A549 (cell line): ENCODE measurements around the gene PKP2. TPM values are rescaled to one million over a fixed set of nuclear protein-coding genes. Genes with fewer than 3 reads are reported as not detected.

ENCODE experiments used
- ATAC-seq, 2 experiments: fragments of 200-7000 bp in 1 of 2; fragments of >200 bp in 1 of 2; cut with Nextera tagmentation in 1 of 2; cut with Tn5 transposase in 1 of 2; 3 replicates each; pipeline versions ENCODE4 v1.8.0 to v1.9.1; 2018 to 2020; ENCODE audit warnings: mild to moderate bottlenecking in 1 of 2, moderate library complexity in 1 of 2
- CTCF ChIA-PET: fragments of 300-600 bp; sonication (Branson Sonifier 250); formaldehyde crosslinking; extraction: SDS; loops from one replicate; lab custom pipeline; 2021; ENCODE audit warnings: antibody characterized with exemption, inconsistent platforms; lab: Yijun Ruan, JAX
- POLR2A ChIA-PET: fragments of 350-600 bp; formaldehyde crosslinking; extraction: SDS; loops from one replicate; lab custom pipeline; 2021; ENCODE audit warnings: antibody characterized with exemption, inconsistent platforms; lab: Yijun Ruan, JAX
- DNase-seq, 2 experiments: peaks; one replicate each; pipeline versions ENCODE4 v3.0.0 to v3.0.0-alpha.2; 2011 to 2016; ENCODE audit warnings: low read depth in 1 of 2, low spot score in 1 of 2
- FAIRE-seq: peaks from 2 replicates; lab custom pipeline; 2011; peaks lifted over from hg19 to GRCh38; lab: Jason Lieb, UNC
- H3K27ac ChIP-seq, 2 experiments: fragments of >200 bp; sonication (Bioruptor Twin); formaldehyde crosslinking; 3 replicates each; pipeline ENCODE4 v1.5.1; 2016 to 2017
- H3K4me1 ChIP-seq: fragments of >200 bp; sonication (Bioruptor Twin); formaldehyde crosslinking; 3 replicates; pipeline ENCODE4 v1.6.1; 2016
- H3K4me2 ChIP-seq: fragments of >200 bp; sonication (Bioruptor Twin); formaldehyde crosslinking; 3 replicates; pipeline ENCODE4 v1.6.1; 2016
- H3K4me3 ChIP-seq: fragments of >200 bp; sonication (Bioruptor Twin); formaldehyde crosslinking; 3 replicates; pipeline ENCODE4 v1.5.1; 2016
- H3K9me3 ChIP-seq: fragments of >200 bp; sonication (Bioruptor Twin); formaldehyde crosslinking; 3 replicates; pipeline ENCODE4 v1.6.1; 2016
- BHLHE40 ChIP-seq: IDR thresholded peaks from 2 replicates; pipeline ENCODE4 v1.6.1; 2012; ENCODE audit warnings: low read depth, low read length, inconsistent platforms
- CBX2 ChIP-seq: fragments of 200-600 bp; sonication (generic); IDR thresholded peaks from 2 replicates; pipeline ENCODE4 v1.6.1; 2016; ENCODE audit warnings: low read depth, mild to moderate bottlenecking, borderline replicate concordance
- CEBPB ChIP-seq, 2 experiments: fragments of >200 bp in 1 of 2; sonication (Bioruptor Twin) in 1 of 2; formaldehyde crosslinking in 1 of 2; IDR thresholded peaks; 2 replicates each; pipeline ENCODE4 v1.6.1; 2012 to 2016
- CHD4 ChIP-seq: fragments of 200-600 bp; sonication (generic); IDR thresholded peaks from 2 replicates; pipeline ENCODE4 v1.6.1; 2016; ENCODE audit warnings: antibody characterized with exemption, mild to moderate bottlenecking, borderline replicate concordance
- EHF ChIP-seq: fragments of 250-450 bp; sonication (Bioruptor Pico); IDR thresholded peaks from 2 replicates; pipeline ENCODE4 v1.5.0; 2020; ENCODE audit warnings: mild to moderate bottlenecking
- EHMT2 ChIP-seq: fragments of 200-600 bp; sonication (generic); IDR thresholded peaks from 2 replicates; pipeline ENCODE4 v1.6.1; 2016; ENCODE audit warnings: antibody characterized with exemption, low read depth, mild to moderate bottlenecking, moderate library complexity
- ESRRA ChIP-seq: fragments of 150-350 bp; IDR thresholded peaks from 2 replicates; pipeline ENCODE4 v1.6.1; 2014; ENCODE audit warnings: mild to moderate bottlenecking, low read length, borderline replicate concordance
- FOSL2 ChIP-seq, 2 experiments: fragments of 450-650 bp in 1 of 2; fragments of >200 bp in 1 of 2; sonication (Bioruptor Twin) in 1 of 2; formaldehyde crosslinking; IDR thresholded peaks; 2 replicates each; pipeline versions ENCODE4 v1.5.0 to v1.6.1; 2016 to 2020; ENCODE audit warnings: mild to moderate bottlenecking in 1 of 2, moderate library complexity in 1 of 2
- GATA3 ChIP-seq: IDR thresholded peaks from 2 replicates; pipeline ENCODE4 v1.6.1; 2012; ENCODE audit warnings: borderline replicate concordance
- HDAC2 ChIP-seq: fragments of 200-600 bp; sonication (generic); IDR thresholded peaks from 2 replicates; pipeline ENCODE4 v1.6.1; 2016
- HEYL ChIP-seq: fragments of 250-450 bp; sonication (Bioruptor Pico); IDR thresholded peaks from 2 replicates; pipeline ENCODE4 v1.8.0; 2021; ENCODE audit warnings: mild to moderate bottlenecking, moderate library complexity
- HOXA7 ChIP-seq: fragments of 250-450 bp; sonication (Bioruptor Pico); IDR thresholded peaks from 2 replicates; pipeline ENCODE4 v1.5.0; 2020; ENCODE audit warnings: mild to moderate bottlenecking, moderate library complexity
- HOXB5 ChIP-seq: fragments of 250-450 bp; sonication (Bioruptor Pico); IDR thresholded peaks from 2 replicates; pipeline ENCODE4 v1.5.0; 2020; ENCODE audit warnings: mild to moderate bottlenecking, moderate library complexity
- JUN ChIP-seq, 2 experiments: fragments of >200 bp; sonication (Bioruptor Twin); formaldehyde crosslinking; IDR thresholded peaks; 2 replicates in 1 of 2; 3 replicates in 1 of 2; pipeline ENCODE4 v1.6.1; 2016 to 2017
- KDM1A ChIP-seq: fragments of 200-600 bp; sonication (generic); IDR thresholded peaks from 2 replicates; pipeline ENCODE4 v1.6.1; 2016; ENCODE audit warnings: low read depth, mild to moderate bottlenecking
- PHF8 ChIP-seq: fragments of 200-600 bp; sonication (generic); IDR thresholded peaks from 2 replicates; pipeline ENCODE4 v1.6.1; 2016; ENCODE audit warnings: low read depth, mild to moderate bottlenecking, antibody characterized with exemption, moderate library complexity, borderline replicate concordance
- POLR2A ChIP-seq: IDR thresholded peaks from 2 replicates; pipeline ENCODE4 v1.6.1; 2012; ENCODE audit warnings: mild to moderate bottlenecking, low read length
- RFX5 ChIP-seq: fragments of 450-650 bp; IDR thresholded peaks from 2 replicates; pipeline ENCODE4 v1.7.1; 2014; ENCODE audit warnings: antibody characterized with exemption, mild to moderate bottlenecking, moderate library complexity
- TFCP2L1 ChIP-seq: fragments of 250-450 bp; sonication (Bioruptor Pico); IDR thresholded peaks from 2 replicates; pipeline ENCODE4 v1.5.0; 2021; ENCODE audit warnings: mild to moderate bottlenecking
- ZFP36 ChIP-seq: fragments of 450-650 bp; IDR thresholded peaks from 2 replicates; pipeline ENCODE4 v1.6.1; 2014; ENCODE audit warnings: borderline replicate concordance; ENCODE audit not compliant: partially characterized antibody
- ZNF302 ChIP-seq: fragments of 250-450 bp; sonication (Bioruptor Pico); IDR thresholded peaks from 2 replicates; pipeline ENCODE4 v1.9.0; 2021; ENCODE audit warnings: inconsistent platforms, mild to moderate bottlenecking, moderate library complexity
- WGBS: methylation state at CpG from one replicate; pipeline ENCODE4 v1.1.6; 2017; ENCODE audit errors: missing lambda C conversion rate; 5-methylcytosine and 5-hydroxymethylcytosine counted together
- polyA plus RNA-seq, 4 experiments: library from polyadenylated mRNA; depleted of rRNA in 3 of 4; stranded (reverse); fragments of >200 nt; fragmentation: RNase III in 1 of 4; extraction: RNeasy Plus Mini Kit Qiagen cat#74134 plus additional on column Dnase treatment in 1 of 4; gene quantifications; 2 replicates in 3 of 4; 3 replicates in 1 of 4; pipeline ENCODE4 v1.2.3, GENCODE V29; 2011 to 2017
- TF ChIP-seq, protein P1 (sequence below): fragments of >200 bp; sonication (Bioruptor Twin); formaldehyde crosslinking; IDR thresholded peaks from 3 replicates; pipeline ENCODE4 v1.6.1; 2016
- TF ChIP-seq, protein P2 (sequence below): fragments of >200 bp; sonication (Bioruptor Twin); formaldehyde crosslinking; IDR thresholded peaks from 3 replicates; pipeline ENCODE4 v1.5.1; 2016
- TF ChIP-seq, protein P3 (sequence below): IDR thresholded peaks from 2 replicates; pipeline ENCODE4 v1.6.1; 2012
- TF ChIP-seq, protein P4 (sequence below): fragments of 450-650 bp; IDR thresholded peaks from 2 replicates; pipeline ENCODE4 v1.6.1; 2014; ENCODE audit warnings: antibody characterized with exemption
- TF ChIP-seq, protein P5 (sequence below): fragments of 250-450 bp; sonication (Bioruptor Pico); IDR thresholded peaks from 2 replicates; pipeline ENCODE4 v1.5.0; 2020; ENCODE audit warnings: low read depth, mild to moderate bottlenecking, moderate library complexity

PKP2 gene
- polyA plus RNA-seq, 2 of the 4 experiments (the other 2 are of a cell fraction): 2.3 to 7.1 TPM

DNA sequence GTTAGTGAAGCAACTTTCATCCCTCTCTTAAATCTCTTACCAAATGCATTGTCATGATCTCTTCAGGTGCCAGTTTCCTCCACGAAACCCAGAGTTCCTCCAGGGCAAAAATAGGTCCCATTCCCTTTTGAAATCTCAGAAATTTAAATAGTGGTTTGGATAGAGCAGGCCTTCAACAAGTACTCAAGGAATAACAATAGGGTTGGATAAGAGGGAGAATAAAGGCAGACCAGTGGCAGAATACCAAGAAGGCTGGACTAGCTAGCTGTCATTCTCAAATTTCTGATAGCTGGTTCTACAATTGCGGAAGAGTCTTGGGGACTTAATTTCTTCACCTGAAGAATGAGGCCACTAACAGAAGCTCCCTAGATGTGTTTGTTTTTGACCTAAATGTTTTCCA lies 62.5 kb downstream of the PKP2 start:
- Histone ChIP-seq H3K4me1 (no peaks in the 10 kb centered on the region), H3K4me3 (no peak overlapping the region), H3K27ac (no peak overlapping the region), H3K4me2 (no peak overlapping the region), H3K9me3 (no peaks in the 10 kb centered on the region)
- WGBS: 70% methylated on average over 2 of the region's 2 CpGs
- CTCF ChIA-PET: no interaction called here
- TF ChIP-seq EHMT2 (no peak), ZFP36 (no peak), PHF8 (no peak), CEBPB (IDR thresholded peaks at IDR 0.05) (no peak), POLR2A (no peak), HOXB5 (CRISPR knock-in tag) (no peak), BHLHE40 (no peak), ESRRA (no peak), FOSL2 (IDR thresholded peaks at IDR 0.05) (no peak), FOSL2 (CRISPR knock-in tag; IDR thresholded peaks at IDR 0.05) (no peak), HDAC2 (no peak), CHD4 (no peak)
- TF ChIP-seq, protein P1, sequence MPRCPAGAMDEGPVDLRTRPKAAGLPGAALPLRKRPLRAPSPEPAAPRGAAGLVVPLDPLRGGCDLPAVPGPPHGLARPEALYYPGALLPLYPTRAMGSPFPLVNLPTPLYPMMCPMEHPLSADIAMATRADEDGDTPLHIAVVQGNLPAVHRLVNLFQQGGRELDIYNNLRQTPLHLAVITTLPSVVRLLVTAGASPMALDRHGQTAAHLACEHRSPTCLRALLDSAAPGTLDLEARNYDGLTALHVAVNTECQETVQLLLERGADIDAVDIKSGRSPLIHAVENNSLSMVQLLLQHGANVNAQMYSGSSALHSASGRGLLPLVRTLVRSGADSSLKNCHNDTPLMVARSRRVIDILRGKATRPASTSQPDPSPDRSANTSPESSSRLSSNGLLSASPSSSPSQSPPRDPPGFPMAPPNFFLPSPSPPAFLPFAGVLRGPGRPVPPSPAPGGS: no peak
- ATAC-seq (no peak), DNase-seq (no peak), FAIRE-seq (no peak)
- POLR2A ChIA-PET: no interaction called here

DNA sequence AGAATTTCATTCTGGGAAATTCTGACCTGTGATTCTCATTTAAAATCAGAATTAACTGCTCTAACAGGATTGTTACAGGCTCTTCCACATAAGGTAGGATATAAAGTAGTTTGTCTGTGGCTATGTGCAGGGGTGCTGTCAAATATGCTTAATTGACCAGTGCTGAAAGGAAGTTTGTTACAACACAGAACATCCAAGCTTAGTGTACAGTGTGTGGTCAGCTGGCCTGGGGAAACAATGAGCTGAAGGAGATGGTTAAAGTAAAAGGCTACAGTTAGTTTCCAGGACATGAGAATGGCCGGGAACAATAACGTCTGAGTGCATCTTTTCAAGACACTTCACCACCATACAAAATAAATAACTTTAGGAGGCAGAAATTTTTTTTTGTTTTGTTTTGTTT lies 68.0 kb downstream of the PKP2 start:
- Histone ChIP-seq H3K4me3 (no peak overlapping the region), H3K9me3 (no peaks in the 10 kb centered on the region), H3K4me1 (no peaks in the 10 kb centered on the region), H3K27ac (no peak overlapping the region), H3K4me2 (no peak overlapping the region)
- TF ChIP-seq CBX2 (no peak), KDM1A (no peak), HOXA7 (no peak), ZFP36 (no peak), TFCP2L1 (CRISPR knock-in tag) (no peak), RFX5 (no peak), EHF (CRISPR knock-in tag) (no peak), PHF8 (no peak), GATA3 (no peak), HEYL (CRISPR knock-in tag) (no peak), JUN (IDR thresholded peaks at IDR 0.05) (no peak), ZNF302 (CRISPR knock-in tag) (no peak), HDAC2 (no peak), HOXB5 (CRISPR knock-in tag) (no peak)
- TF ChIP-seq, protein P2, sequence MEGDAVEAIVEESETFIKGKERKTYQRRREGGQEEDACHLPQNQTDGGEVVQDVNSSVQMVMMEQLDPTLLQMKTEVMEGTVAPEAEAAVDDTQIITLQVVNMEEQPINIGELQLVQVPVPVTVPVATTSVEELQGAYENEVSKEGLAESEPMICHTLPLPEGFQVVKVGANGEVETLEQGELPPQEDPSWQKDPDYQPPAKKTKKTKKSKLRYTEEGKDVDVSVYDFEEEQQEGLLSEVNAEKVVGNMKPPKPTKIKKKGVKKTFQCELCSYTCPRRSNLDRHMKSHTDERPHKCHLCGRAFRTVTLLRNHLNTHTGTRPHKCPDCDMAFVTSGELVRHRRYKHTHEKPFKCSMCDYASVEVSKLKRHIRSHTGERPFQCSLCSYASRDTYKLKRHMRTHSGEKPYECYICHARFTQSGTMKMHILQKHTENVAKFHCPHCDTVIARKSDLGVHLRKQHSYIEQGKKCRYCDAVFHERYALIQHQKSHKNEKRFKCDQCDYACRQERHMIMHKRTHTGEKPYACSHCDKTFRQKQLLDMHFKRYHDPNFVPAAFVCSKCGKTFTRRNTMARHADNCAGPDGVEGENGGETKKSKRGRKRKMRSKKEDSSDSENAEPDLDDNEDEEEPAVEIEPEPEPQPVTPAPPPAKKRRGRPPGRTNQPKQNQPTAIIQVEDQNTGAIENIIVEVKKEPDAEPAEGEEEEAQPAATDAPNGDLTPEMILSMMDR: no peak
- TF ChIP-seq, protein P3, sequence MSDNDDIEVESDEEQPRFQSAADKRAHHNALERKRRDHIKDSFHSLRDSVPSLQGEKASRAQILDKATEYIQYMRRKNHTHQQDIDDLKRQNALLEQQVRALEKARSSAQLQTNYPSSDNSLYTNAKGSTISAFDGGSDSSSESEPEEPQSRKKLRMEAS: no peak
- TF ChIP-seq, protein P4, sequence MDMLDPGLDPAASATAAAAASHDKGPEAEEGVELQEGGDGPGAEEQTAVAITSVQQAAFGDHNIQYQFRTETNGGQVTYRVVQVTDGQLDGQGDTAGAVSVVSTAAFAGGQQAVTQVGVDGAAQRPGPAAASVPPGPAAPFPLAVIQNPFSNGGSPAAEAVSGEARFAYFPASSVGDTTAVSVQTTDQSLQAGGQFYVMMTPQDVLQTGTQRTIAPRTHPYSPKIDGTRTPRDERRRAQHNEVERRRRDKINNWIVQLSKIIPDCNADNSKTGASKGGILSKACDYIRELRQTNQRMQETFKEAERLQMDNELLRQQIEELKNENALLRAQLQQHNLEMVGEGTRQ: no peak
- TF ChIP-seq, protein P5, sequence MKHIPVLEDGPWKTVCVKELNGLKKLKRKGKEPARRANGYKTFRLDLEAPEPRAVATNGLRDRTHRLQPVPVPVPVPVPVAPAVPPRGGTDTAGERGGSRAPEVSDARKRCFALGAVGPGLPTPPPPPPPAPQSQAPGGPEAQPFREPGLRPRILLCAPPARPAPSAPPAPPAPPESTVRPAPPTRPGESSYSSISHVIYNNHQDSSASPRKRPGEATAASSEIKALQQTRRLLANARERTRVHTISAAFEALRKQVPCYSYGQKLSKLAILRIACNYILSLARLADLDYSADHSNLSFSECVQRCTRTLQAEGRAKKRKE (CRISPR knock-in tag): no peak
- ATAC-seq (no peak), DNase-seq (no peak), FAIRE-seq (no peak)
- CTCF ChIA-PET: no interaction called here
- POLR2A ChIA-PET: no interaction called here
- 80% methylated on average over 2 of the region's 2 CpGs for WGBS
